SU-DHL-6 (cell line): ENCODE data around the gene ATF1.

Source experiments
- H2AFZ ChIP-seq: fragments of 200-600 bp; sonication (generic); 2 replicates; pipeline ENCODE4 v1.6.1; 2014; ENCODE audit warnings: low read depth, mild to moderate bottlenecking, moderate library complexity, mixed read lengths, antibody characterized with exemption, low read length; ENCODE audit not compliant: severe bottlenecking
- H3F3A ChIP-seq: fragments of 200-600 bp; shearing (Covaris generic); 2 replicates; pipeline ENCODE4 v1.6.0; 2016; ENCODE audit warnings: antibody characterized with exemption, mild to moderate bottlenecking; ENCODE audit not compliant: insufficient read depth
- H3K27ac ChIP-seq: fragments of 200-600 bp; sonication (generic); 2 replicates; pipeline ENCODE4 v1.5.1; 2016; ENCODE audit warnings: low read depth, mild to moderate bottlenecking, low read length, moderate library complexity, mixed read lengths
- H3K27me3 ChIP-seq: fragments of 200-600 bp; sonication (generic), shearing (Covaris generic); 2 replicates; pipeline ENCODE4 v1.6.0; 2014; ENCODE audit warnings: mild to moderate bottlenecking, low read length
- H3K36me3 ChIP-seq: fragments of 200-600 bp; sonication (generic); 2 replicates; pipeline ENCODE4 v1.6.1; 2014; ENCODE audit warnings: mild to moderate bottlenecking, low read length, mixed read lengths
- H3K4me2 ChIP-seq: fragments of 300-600, 200-600 bp; shearing (Covaris generic), sonication (generic); 2 replicates; pipeline ENCODE4 v1.6.0; 2014; ENCODE audit warnings: low read length, low read depth, mild to moderate bottlenecking; ENCODE audit not compliant: poor library complexity, severe bottlenecking
- H3K4me3 ChIP-seq: fragments of 200-600 bp; sonication (generic); 2 replicates; pipeline ENCODE4 v1.5.1; 2014; ENCODE audit warnings: antibody characterized with exemption, low read length, mild to moderate bottlenecking, mixed read lengths; ENCODE audit not compliant: insufficient read depth, poor library complexity, severe bottlenecking
- H3K79me2 ChIP-seq: fragments of 200-600 bp; sonication (generic); 2 replicates; pipeline ENCODE4 v1.6.1; 2014; ENCODE audit warnings: mild to moderate bottlenecking, low read length, moderate library complexity; ENCODE audit not compliant: insufficient read depth
- H3K9ac ChIP-seq: fragments of 200-600 bp; sonication (generic); 2 replicates; pipeline ENCODE4 v1.7.0; 2014; ENCODE audit warnings: mild to moderate bottlenecking, low read length
- H3K9me2 ChIP-seq: fragments of 200-600 bp; sonication (generic); replicated peaks from 2 replicates; pipeline ENCODE4 v1.6.1; 2014; ENCODE audit warnings: low read length; ENCODE audit not compliant: insufficient read depth
- H3K9me3 ChIP-seq: fragments of 200-600 bp; sonication (generic); 2 replicates; pipeline ENCODE4 v1.6.1; 2014; ENCODE audit warnings: low read length, mixed read lengths; ENCODE audit not compliant: insufficient read depth
- H4K20me1 ChIP-seq: fragments of 200-600 bp; sonication (generic); 2 replicates; pipeline ENCODE4 v1.6.1; 2014; ENCODE audit warnings: low read depth, mild to moderate bottlenecking, antibody characterized with exemption, low read length, moderate library complexity, mixed read lengths
- EZH2phosphoT487 ChIP-seq: fragments of 200-600 bp; sonication (generic), shearing (Covaris generic); conservative IDR thresholded peaks from 2 replicates; pipeline ENCODE4 v1.6.1; 2018; ENCODE audit warnings: mild to moderate bottlenecking, antibody characterized with exemption, low read length, moderate library complexity, mixed read lengths
- TF ChIP-seq, protein P1 (sequence below): fragments of 200-600 bp; sonication (generic); IDR thresholded peaks from one replicate; pipeline ENCODE4 v1.5.1; 2017; ENCODE audit warnings: antibody characterized with exemption, mild to moderate bottlenecking, low read length, moderate library complexity; ENCODE audit not compliant: insufficient read depth, poor library complexity, severe bottlenecking

Gene ATF1

DNA sequence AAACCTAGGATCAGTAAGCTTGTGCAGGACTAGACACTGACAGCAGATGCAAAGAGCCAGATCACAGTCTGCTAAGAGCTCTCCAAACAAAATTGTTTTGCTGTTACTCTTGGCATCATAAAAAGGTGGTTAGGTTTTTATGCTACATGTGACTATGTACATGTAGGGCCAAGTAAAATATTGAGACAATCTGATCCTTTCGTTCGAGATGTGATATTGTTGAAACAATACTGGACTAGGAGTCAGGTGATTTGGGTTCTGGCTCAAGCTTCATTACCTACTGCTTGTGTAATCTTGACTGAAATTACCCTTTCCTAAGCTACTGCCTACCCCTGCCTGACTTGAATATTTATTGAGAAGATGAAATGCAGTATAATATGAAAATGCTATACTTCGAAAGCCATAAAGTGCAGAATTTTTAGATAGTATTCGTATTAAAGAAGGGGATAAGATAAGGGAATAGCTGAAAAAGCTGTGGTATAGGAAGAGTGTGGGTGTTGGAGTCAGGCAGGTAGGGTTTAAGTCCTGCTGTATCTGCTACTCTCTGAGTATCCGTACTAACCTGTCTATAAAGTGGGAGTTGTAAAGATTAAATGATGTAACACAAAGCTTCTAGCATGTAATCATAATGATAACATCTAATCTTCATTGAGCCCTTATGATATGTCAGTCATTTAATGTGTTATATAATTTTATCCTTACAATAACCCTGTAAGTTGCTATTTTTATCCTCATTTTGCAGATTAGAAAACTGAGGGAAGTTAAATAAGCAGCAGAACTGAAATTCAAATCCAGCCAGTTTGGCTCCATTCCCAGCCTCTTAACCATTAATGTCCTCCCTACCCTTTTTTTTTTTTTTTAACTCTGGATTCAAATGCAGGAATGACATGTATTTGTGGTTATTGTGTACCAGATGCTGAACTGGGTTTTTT, 38.6 kb upstream of the ATF1 start:
- Histone ChIP-seq H3K27me3 (no peaks in the 10 kb centered on the region), H3K9ac (no peak overlapping the region), H3F3A (no peaks in the 10 kb centered on the region), H3K36me3 (no peaks in the 10 kb centered on the region), H3K9me2 (no peaks in the 10 kb centered on the region), H3K4me2 (no peak overlapping the region), H2AFZ (no peak overlapping the region), H3K27ac (no peak overlapping the region), H3K79me2 (no peaks in the 10 kb centered on the region), H3K9me3 (no peaks in the 10 kb centered on the region), H3K4me3 (no peak overlapping the region), H4K20me1 (no peaks in the 10 kb centered on the region)
- no peak for TF ChIP-seq EZH2phosphoT487
- TF ChIP-seq, protein P1, sequence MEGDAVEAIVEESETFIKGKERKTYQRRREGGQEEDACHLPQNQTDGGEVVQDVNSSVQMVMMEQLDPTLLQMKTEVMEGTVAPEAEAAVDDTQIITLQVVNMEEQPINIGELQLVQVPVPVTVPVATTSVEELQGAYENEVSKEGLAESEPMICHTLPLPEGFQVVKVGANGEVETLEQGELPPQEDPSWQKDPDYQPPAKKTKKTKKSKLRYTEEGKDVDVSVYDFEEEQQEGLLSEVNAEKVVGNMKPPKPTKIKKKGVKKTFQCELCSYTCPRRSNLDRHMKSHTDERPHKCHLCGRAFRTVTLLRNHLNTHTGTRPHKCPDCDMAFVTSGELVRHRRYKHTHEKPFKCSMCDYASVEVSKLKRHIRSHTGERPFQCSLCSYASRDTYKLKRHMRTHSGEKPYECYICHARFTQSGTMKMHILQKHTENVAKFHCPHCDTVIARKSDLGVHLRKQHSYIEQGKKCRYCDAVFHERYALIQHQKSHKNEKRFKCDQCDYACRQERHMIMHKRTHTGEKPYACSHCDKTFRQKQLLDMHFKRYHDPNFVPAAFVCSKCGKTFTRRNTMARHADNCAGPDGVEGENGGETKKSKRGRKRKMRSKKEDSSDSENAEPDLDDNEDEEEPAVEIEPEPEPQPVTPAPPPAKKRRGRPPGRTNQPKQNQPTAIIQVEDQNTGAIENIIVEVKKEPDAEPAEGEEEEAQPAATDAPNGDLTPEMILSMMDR, result no peak

DNA sequence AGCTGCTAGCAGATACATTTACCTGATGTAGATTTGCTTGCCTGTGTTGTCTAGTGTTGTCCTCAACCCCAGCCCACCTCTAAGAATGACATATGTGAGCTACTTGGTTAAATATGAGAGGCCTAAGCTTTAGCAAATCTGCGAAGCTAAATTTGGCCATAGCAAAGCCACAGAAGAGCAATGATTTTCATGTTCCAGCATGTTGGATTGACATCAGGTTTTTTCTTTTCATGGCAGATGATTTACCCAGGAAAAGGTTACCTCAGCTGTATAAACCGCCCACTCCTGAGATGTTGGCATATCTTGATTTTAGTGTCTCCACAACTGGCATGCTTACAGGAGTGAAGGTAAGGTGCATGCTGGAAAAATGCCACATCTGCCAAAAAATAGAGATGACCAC, 36.4 kb upstream of the ATF1 start:
- H3K79me2 ChIP-seq, result no peaks in the 10 kb centered on the region
- no peak overlapping the region for H3K27ac ChIP-seq
- no peak overlapping the region for H2AFZ ChIP-seq
- H4K20me1 ChIP-seq, result no peaks in the 10 kb centered on the region
- no peak overlapping the region for H3K9ac ChIP-seq
- H3K9me2 ChIP-seq, result no peaks in the 10 kb centered on the region
- TF ChIP-seq, protein P1, result no peak
- TF ChIP-seq EZH2phosphoT487, result no peak
- no peaks in the 10 kb centered on the region for H3K27me3 ChIP-seq
- H3K36me3 ChIP-seq, result no peaks in the 10 kb centered on the region
- H3K4me2 ChIP-seq, result no peak overlapping the region
- H3K9me3 ChIP-seq, result no peaks in the 10 kb centered on the region
- H3F3A ChIP-seq, result no peaks in the 10 kb centered on the region
- H3K4me3 ChIP-seq, result no peak overlapping the region

DNA sequence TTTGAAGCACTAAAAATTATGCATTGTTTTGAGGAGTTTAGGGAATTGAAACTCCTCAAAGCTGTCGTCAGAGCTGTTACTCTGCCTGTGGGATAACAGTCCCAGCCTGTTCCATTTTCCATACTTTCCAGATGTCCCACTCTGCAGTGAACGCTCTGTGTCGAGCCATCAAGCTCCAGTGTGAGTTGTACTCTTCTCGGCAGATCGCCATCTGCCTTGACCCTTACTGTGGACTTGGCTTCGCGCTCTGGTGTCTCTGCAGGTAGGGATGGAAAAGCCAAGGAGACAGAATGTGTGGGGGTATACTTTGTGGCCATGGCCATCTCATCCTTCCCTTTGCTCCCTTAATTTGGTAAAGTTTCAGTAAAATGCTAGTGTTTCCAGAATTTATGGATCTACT, 35.5 kb upstream of the ATF1 start:
- Histone ChIP-seq H3K36me3 (no peaks in the 10 kb centered on the region), H3K9me2 (no peaks in the 10 kb centered on the region), H3K27me3 (no peaks in the 10 kb centered on the region), H3K4me3 (no peak overlapping the region), H2AFZ (no peak overlapping the region), H3K9me3 (no peaks in the 10 kb centered on the region), H3K27ac (no peak overlapping the region), H3K79me2 (no peaks in the 10 kb centered on the region), H3K9ac (no peak overlapping the region), H4K20me1 (no peaks in the 10 kb centered on the region), H3K4me2 (no peak overlapping the region), H3F3A (no peaks in the 10 kb centered on the region)
- no peak for TF ChIP-seq EZH2phosphoT487
- TF ChIP-seq, protein P1, result no peak
